Activated CD8-positive, alpha-beta memory T cell treated with anti-CD3 and anti-CD28 coated beads for 1 hour (primary cell): ENCODE data around the gene KDM2A.
"Not testable (repeated sequence)": the region's sequence is repeated elsewhere in the genome, so short reads cannot be mapped to it uniquely, and the experiment has no call there.

Experiments
- DNase-seq, 2 donors: peaks; one replicate each; pipeline ENCODE4 v3.0.0-alpha.2; 2020; ENCODE audit warnings: low read depth in 1 of 2; ENCODE audit errors: extremely low read depth in 1 of 2

Gene KDM2A

DNA sequence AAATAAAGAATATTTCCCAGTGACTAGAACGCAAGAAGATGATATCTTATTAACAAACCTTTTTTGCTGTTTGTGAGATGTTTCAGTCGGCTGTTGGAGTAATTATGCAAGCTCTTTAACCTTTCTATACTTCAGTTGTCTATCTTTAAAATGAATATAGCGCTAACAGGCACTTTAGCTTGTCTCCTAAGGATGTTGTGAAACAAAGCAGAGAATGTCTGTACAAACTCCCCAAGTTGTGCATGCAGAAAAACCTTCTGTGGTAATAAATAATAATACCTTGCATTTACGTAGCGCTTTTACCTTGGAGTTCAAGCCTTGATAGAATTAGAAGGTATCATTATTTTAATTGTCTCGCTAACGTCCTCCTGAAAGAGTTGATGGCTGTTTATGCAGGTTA, 1.9 kb upstream of the KDM2A start:
- no peak for DNase-seq

DNA sequence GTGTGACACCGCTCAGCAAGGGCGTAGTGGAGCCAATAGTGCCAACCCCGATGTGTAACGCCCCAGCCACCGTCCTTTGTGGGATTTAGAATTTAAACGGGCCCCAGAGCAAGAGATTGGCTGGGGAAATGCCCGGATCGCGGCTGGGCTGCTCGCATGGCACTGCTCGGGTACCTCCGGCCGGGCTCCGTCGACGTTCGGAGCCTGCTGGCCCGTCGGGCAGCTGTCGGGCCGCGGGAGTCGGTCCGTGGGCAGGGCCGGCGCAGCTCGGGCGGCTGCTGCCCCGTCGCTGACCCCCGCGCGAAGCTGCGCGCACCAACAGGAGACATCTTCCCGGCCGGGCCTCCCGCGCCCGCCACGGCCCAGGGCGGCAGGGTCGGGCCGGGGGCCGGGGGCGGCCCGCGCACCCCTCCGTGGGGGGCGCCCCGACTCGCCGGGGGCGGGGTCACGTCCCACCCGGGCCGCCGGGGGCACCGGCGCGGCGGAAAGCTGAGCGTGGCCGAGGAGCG, 1.3 kb upstream of the KDM2A start:
- peak in 1 of 2 donors; percentile 14 for DNase-seq

DNA sequence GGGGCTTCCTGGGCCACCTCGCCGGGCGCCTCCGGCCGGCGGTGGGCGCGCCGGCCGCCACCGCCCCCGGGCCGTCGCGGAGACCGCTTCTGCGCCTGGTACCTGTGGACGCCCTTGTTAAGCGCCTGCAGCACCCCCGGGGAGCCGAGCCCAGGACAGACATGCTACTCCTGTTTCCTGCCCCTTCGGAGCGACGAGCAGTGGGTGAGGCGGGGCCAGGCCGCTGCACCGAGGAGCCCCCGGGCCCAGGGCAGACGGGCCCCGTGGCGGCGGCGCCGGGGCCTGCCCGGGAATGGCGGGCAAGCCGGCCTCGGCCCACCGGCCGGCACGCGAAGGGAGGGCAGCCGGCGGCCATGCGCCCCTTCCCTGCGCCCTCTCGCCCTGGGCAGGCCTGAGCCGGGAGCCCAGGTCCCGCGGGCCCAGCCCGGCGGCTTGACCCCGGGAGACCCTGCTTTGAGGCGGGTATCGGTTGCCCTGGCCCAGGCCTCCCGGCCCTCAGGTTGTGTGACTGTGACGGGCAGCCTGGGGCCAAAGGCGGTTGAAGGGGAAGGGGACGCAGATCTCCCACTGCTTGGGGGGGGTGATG, 789 bp upstream of the KDM2A start:
- peak in 1 of 2 donors; percentile 42 for DNase-seq

DNA sequence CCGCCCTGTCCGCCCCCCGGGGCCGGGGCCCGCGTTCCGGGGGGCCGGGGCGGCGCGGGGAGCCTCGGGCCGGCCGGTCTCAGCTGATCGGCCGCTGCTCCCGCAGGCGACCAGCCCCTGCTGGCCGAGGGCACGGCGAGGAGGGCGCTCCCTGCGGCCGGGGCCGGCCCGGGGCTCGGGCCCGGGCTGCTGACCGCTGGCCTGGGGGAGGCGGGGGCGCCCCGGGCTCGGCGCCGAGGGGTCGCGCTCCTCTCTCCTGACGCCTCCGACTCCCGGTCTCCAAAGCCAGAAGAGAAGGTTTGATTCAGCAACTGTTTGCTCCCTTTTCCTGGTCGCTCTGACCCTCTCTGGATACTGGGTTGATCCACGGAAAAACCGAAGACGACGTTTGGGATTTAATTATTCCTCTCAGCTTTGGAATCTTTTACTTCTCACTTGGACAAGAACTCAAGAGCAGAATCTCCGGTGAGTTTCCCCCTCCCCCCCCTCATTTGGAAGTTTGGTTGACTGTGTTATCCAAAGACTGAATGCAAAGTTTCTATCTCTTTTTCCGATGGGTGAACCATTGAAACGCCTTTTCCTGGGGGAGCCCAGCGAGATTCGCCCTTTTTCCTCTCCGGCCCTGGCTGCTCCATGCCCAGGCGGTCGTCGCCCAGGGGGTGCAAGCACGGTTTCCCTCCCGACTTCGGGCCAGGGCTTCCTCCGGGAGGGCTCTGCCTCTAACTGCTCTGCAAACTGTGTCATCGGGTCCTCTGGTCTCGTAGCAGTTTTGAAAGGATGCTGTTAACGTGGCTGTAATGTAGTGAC, 725 bp downstream of the KDM2A start:
- no peak for DNase-seq

DNA sequence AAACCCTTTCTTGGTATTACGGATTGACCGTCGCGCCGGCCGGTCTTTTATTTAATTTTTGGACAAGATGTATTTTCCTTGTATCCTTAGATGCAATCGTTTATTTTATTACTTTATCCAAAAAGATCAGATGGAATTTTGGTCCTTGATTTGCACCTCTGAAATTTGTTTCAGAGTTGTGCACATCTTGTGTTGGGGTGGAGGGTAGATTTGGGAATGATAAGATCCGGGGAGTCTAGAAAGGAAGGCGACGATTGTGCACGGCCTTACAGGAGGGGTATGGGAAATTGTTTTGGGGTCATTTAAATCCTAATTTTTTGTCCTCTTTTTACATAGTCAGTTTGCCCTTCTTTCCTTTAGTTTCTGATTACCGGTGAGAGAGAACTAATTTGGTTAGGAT, 1.4 kb downstream of the KDM2A start:
- no peak for DNase-seq

DNA sequence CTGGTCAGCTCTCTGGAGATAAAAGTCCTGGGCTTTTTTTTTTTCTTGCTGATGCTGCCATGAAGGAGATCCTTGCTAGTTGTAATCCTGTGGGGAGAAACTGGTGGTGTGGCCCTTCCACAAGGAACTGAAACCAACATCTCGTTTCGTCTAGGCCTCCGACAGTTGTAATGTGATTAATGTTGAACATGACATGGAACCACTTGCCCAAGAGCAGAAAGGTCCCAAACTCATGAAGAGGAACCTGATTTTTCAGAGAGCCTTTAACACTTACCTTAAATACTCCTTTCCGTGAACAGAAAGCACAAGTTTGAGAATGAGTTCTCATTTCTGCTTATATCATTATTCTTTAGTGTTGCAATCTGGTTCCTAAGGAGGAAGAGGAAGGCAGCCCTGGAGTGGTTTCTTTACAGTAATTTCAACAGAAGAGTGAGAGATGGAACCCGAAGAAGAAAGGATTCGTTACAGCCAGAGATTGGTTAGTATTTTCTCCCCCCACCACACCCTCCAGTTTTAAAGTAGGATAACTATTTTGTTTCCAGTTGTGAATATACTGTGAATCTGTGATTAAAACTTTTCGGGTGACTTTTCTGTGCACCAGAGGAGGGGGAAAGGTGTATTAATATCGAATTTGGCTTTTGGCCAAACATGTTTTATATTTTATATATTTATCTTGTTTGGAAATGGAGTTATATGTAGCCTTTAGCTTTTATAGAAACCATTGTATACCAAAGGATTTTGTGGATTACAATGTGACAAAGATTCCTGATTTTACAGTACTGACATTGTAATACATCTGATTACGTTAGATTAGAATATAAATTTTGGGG, 2.0 kb downstream of the KDM2A start:
- no peak for DNase-seq

DNA sequence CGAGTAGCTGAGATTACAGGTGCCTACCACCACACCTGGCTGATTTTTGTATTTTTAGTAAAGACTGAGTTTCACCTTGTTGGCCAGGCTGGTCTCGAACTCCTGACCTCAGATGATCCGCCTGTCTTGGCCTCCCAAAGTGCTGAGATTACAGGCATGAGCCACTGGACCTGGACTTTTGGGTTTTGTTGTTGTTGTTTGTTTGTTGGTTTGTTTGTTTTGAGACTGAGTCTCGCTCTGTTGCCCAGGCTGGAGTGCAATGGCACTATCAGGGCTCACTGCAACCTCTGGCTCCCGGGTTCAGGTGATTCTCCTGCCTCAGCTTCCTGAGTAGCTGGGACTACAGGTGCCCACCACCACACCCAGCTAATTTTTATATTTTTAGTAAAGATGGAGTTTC, 4.7 kb downstream of the KDM2A start:
- DNase-seq: not testable (repeated sequence)

DNA sequence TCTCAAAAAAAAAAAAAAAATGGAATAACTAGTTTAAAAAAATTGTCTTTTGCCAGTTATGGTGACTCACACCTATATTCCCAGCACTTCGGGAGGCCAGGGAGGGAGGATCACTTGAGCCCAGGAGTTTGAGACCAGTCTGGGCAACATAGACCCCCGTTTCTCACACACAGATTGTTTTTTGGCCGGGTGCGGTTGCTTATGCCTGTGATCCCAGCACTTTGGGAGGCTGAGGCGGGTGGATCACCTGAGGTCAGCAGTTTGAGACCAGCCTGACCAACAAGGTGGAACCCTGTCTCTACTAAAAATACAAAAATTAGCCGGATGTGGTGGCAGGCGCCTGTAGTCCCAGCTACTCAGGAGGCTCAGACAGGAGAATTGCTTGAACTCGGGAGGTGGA, 7.2 kb downstream of the KDM2A start:
- not testable (repeated sequence) for DNase-seq

DNA sequence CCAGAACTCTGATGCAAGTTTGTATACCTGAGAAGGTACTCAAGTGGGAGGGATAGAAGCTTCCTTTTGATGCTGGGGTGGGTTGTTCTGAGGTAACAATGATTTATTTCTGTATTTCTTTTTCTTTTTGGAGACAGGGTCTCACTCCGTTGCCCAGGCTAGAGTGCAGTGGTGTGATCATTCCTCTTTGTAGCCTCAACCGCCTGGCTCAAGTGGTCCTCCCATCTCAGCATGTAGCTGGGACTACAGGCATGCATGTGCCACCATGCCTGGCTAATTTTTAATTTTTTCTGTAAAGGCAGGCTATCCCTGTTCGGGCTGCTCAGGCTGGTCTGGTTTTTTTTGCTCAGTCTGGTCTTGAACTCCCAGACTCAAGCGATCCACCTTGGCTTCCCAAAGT, 7.9 kb downstream of the KDM2A start:
- DNase-seq: no peak

DNA sequence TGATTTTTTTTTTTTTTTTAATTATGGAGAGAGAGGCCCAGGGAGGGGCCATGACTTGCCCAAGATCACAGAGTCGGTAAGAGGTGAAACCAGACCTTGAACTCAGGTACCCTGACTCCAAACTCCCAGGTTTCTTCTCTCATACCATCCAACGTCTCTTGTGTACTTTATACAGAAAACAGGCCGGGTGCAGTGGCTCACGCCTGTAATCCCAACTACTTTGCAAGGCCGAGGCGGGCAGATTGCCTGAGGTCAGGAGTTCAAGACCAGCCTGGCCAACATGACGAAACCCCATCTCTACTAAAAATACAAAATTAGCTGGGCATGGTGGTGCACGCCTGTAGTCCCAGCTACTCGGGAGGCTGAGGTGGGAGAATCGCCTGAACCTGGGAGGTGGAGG, 11.8 kb downstream of the KDM2A start:
- DNase-seq: not testable (repeated sequence)

DNA sequence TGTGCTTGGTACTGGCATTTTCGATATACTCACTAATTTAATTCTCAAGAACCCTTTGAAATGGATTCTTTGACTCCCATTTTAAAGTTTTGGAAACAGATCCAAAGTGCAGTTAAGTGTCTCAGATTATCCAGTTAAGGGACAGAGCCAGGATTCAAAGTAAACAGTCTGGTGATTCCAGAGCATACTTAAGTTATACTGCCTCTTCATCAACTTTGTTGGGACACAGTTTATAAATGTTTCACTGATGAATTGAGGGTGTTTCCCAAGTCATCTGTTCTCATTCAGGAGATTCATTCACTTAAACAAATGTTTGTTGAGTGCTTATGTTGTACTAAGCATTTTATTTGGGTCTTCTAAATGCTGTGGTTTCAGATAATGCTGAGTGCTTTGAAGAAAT, 17.1 kb downstream of the KDM2A start:
- no peak for DNase-seq

DNA sequence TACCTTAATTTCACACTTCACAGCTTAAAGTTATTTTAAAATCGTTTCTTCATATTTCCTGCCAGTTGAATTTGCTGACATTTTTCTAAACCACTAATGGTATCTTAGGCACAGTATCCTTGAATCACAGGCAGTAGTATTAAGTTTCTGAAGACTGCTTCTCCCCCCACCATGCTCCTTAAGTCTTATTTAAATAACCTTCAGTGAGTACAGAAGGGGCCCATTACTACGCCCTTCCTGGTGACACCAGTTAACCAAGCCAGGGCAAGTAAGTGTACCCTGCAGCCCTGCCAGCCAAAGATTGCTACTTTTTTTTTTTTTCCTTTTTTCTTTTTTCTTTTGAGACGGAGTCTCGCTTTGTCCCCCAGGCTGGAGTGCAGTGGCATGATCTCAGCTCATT, 19.9 kb downstream of the KDM2A start:
- no peak for DNase-seq

DNA sequence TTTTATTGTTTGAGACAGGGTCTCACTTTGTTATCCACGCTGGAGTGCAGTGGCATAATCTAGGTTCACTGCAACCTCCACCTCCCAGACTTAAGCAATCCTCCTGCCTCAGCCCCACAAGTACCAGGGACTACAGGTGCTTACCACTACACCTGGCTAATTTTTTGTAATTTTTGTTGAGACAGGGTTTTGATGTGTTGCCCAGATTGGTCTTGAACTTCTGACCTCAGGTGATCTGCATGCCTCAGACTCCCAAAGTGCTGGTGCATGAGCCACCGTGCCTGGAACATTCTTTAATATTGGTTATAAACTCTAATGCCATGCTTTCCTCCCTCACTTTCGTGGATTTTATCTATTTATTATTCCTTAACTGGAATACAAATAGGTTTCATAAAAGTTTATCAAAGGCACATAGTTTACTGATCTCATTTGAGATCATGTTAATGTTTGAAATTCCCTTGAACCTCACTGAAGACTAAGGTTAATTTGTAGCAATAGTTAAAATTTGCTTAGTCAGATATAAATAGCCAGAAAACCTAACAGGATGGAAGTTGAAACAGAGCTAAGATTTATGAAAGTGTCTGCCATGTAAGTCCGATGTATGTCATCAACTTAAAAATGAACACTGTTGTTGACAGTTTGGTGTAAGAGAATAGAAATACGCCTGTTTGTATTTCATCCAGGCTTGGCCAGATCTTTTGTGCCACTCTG, 27.6 kb downstream of the KDM2A start:
- DNase-seq: no peak

DNA sequence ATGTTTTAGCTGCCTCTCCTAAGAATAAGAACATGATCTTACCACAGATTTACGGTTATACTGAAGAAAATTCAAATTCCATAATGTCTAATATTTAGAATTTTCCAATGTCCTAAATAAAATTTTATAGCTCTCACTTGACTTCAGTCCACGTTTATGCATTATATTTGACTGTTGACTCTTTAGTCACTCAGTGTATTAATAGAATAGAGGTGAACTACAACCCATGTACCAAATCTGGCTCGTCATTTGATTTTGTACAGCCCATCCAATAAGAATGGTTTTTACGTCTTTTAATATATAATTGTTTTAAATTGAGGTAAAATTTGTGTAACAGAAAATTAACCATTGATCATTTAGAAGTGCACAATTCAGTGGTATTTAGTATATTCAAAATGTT, 34.9 kb downstream of the KDM2A start:
- no peak for DNase-seq

DNA sequence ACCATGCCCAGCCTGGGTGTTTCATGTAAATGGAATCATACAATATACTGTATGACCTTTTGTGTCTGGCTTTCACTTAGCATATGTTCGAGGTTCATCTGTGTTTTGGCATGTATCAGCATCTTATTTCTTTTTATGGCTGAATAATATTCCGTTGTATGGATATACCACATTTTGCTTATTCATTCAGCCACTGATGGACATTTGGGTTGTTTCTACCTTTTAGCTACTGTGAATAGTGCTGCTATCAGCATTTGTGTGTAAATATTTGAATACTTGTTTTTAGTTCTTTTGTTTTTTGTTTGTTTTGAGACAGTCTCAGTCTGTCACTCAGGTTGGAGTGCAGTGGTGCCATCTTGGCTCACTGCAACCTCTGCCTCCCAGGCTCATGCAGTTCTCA, 35.7 kb downstream of the KDM2A start:
- no peak for DNase-seq

DNA sequence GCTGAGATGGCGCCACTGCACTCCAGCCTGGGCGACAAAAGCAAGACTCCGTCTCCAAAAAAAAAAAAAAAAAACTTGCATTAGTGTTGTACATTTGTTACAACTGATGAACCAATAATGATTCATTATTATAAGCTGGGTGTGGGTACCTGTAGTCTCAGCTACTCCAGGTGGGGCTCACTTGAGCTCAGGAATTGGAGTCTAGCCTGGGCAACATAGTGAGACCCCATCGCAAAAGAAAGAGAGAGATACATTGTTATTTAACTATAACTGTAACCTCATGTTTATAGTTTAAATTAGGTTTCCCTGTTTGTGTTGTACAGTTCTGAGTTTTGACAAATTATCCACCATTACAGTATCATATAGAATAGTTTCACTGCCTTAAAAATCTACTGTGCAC, 38.6 kb downstream of the KDM2A start:
- DNase-seq: no peak

DNA sequence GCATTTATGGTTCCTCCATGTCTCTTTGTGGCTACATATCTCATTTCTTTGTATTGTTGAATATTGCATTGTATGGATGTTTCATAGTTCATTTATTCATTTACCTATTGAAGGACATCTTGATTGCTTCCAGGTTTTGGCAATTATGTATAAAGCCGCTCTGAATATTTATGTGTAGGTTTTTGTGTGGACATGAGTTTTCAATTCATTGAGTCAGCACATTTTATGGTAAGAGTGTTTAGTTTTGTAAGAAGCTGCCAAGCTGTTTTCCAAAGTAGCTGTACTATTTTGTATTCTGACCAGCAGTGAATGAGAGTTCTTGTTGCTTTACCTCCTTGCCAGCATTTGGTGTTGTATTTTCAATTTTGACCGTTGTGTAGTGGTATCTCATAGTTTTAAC, 39.2 kb downstream of the KDM2A start:
- no peak for DNase-seq

DNA sequence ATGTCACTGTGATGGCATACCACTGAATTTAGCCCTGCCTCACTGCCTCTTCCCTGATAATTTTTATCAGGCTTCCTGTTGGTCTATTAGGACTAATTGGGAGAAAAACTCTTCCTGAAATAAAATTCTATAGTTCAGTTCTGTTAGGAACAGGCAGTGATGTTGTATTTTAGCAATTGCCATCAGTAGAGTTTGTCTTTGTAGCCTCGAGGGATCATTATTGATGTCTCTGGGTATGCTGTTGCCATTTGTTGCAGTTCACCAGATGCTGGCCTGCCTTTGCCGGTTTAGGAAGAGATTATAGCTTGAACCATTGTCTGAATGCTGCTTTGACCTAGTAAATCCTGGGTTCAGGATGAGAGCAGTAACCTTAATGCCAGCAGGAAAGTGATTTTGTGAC, 41.0 kb downstream of the KDM2A start:
- no peak for DNase-seq

DNA sequence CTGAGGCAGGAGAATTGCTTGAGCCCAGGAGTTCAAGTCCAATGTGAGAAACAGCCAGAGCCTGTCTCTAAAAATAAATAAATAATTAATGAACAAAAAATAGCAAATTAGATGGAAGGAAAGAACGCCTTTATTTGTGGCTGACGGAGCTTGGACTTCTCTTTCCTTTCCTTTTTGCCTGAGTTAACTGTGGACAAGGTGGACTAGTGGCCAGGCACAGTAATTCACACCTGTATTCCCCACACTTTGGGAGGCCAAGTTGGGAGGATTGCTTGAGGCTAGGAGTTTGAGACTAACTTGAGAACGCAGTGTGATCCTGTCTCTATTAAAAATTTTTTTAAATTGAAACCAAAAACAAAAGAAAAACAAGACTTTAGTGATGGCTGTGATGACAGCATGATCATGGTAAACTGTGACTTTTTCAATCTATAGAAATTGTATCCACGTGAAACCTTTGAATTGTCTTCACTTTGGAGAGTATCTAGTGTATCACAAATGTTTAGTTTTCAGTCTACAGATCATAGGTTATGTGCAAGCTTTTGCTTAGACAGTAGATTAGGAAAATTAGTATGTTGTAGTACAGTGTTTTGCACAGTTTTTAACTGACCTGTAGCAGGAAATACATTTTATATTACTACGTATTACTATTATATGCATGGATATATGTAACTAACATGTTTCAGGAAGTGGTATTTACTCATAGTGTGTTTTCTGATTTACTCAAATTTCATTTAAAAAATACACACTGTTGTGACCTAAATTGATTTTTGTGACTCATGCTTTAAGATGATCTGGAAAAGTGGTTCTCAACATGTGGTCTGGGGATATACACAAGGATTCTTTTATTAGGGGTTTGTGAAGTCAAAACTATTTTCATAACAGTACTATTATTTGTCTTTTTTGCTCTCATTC, 42.1 kb downstream of the KDM2A start:
- DNase-seq: no peak

DNA sequence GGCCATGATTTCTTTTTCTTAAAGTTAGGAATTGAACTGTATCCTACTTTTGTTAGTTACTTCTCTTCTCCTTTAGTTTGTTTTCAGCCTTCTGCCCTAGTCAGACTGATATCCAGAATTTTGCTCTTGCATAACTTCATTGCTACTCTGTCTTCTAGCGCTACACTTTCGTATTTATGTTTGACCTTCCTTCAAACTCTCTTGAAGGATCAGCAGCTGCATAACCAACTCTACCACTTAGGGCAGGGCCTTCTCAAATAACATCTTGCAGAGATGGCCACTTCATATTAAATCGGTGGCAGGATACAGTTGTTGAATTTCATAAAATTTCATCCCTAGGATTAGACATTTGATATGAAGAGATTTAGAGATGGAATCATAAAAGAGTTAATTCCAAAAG, 43.9 kb downstream of the KDM2A start:
- DNase-seq: no peak
